Fibroblast of villous mesenchyme (primary cell): ENCODE measurements around the gene SHF. TPM values are rescaled to one million over a fixed set of nuclear protein-coding genes. Genes with fewer than 3 reads are reported as not detected.
A peak's percentile ranks its signal among the peaks of the same experiment; 100 is the strongest.

Experiments used
- DNase-seq: peaks from one replicate; pipeline ENCODE4 v3.0.0-alpha.2; 2010; ENCODE audit warnings: low read depth
- H3K4me3 ChIP-seq: 2 replicates; pipeline ENCODE4 v1.5.1; 2011; ENCODE audit warnings: low read depth, mild to moderate bottlenecking, low read length
- CTCF ChIP-seq: IDR thresholded peaks from 2 replicates; pipeline ENCODE4 v1.5.1; 2012; ENCODE audit warnings: low read depth, mild to moderate bottlenecking, low read length; ENCODE audit not compliant: insufficient read depth
- total RNA-seq: library from RNA; depleted of rRNA; stranded (reverse); fragments of >200 nt; gene quantifications from 2 replicates; pipeline ENCODE4 v1.2.3, GENCODE V29; 2012

Gene SHF
- total RNA-seq, 1 donor, result 2.6 TPM

- no peak for DNase-seq
- H3K4me3 ChIP-seq, result no peak overlapping the region
- TF ChIP-seq CTCF, result no peak
These were observed 17.9 kb downstream of the SHF start for GRCh38 chr15:45169608-45170480.

GRCh38 chr15:45168751-45169551, 18.8 kb downstream of the SHF start:
- H3K4me3 ChIP-seq, result no peak overlapping the region
- TF ChIP-seq CTCF, result no peak
- DNase-seq, result no peak

- DNase-seq, result no peak
- TF ChIP-seq CTCF, result no peak
- H3K4me3 ChIP-seq, result no peak overlapping the region
These were observed 19.5 kb downstream of the SHF start for GRCh38 chr15:45168286-45168685.

GRCh38 chr15:45167631-45168205, 20.0 kb downstream of the SHF start:
- TF ChIP-seq CTCF, result no peak
- peak overlapping the region; percentile 74 for H3K4me3 ChIP-seq
- DNase-seq, result no peak

- TF ChIP-seq CTCF, result peak; percentile 79
- peak overlapping the region; percentile 74 for H3K4me3 ChIP-seq
- peak; percentile 87 for DNase-seq
These were observed 20.7 kb downstream of the SHF start for GRCh38 chr15:45166834-45167630.

- H3K4me3 ChIP-seq, result no peak overlapping the region
- DNase-seq, result no peak
- TF ChIP-seq CTCF, result no peak
These were observed 22.2 kb downstream of the SHF start for GRCh38 chr15:45165536-45165935.
